Activated T-helper 17 cell treated with anti-CD3 and anti-CD28 coated beads, Interleukin-2, amount 50 U/mL, for 72 hours (primary cell): ENCODE data around the gene YES1. TPM values are rescaled to one million over a fixed set of nuclear protein-coding genes. Genes with fewer than 3 reads are reported as not detected.
"Not testable (repeated sequence)": the region's sequence is repeated elsewhere in the genome, so short reads cannot be mapped to it uniquely, and the experiment has no call there.

ENCODE experiments used
- ATAC-seq: fragments of 150-1000 bp; cut with Tn5 transposase; replicated peaks from 2 replicates; pipeline ENCODE4 v1.10.0; 2021; ENCODE audit warnings: mild to moderate bottlenecking, moderate library complexity
- H3K27ac Mint-ChIP-seq: one replicate; pipeline ENCODE4 v1.8.0; 2022; ENCODE audit warnings: mixed read lengths
- H3K27me3 Mint-ChIP-seq: one replicate; pipeline ENCODE4 v1.8.0; 2022; ENCODE audit warnings: mixed read lengths
- H3K36me3 Mint-ChIP-seq: one replicate; pipeline ENCODE4 v1.8.0; 2022; ENCODE audit warnings: low read depth, mild to moderate bottlenecking, mixed read lengths
- H3K4me1 Mint-ChIP-seq: one replicate; pipeline ENCODE4 v1.8.0; 2022; ENCODE audit warnings: mixed read lengths
- H3K4me3 Mint-ChIP-seq: one replicate; pipeline ENCODE4 v1.8.0; 2022; ENCODE audit warnings: mild to moderate bottlenecking, mixed read lengths
- H3K9me3 Mint-ChIP-seq: one replicate; pipeline ENCODE4 v1.8.0; 2022; ENCODE audit warnings: mixed read lengths
- total RNA-seq, 2 donors: library from RNA; stranded (reverse); gene quantifications; one replicate each; pipeline ENCODE4 v1.2.3, GENCODE V29; 2022

YES1 gene
- total RNA-seq, 2 donors from 2014 or later, result 12.1 to 22.0 TPM

- no peaks in the 10 kb centered on the region for H3K9me3 Mint-ChIP-seq
- H3K4me1 Mint-ChIP-seq, result no peaks in the 10 kb centered on the region
- H3K36me3 Mint-ChIP-seq, result peaks cover 86% of the 10 kb centered on the region
- no peak for ATAC-seq
- no peak overlapping the region for H3K27ac Mint-ChIP-seq
- H3K27me3 Mint-ChIP-seq, result no peaks in the 10 kb centered on the region
- H3K4me3 Mint-ChIP-seq, result no peak overlapping the region
These were observed 67.0 kb downstream of the YES1 start for GRCh38 chr18:744832-745597.

DNA sequence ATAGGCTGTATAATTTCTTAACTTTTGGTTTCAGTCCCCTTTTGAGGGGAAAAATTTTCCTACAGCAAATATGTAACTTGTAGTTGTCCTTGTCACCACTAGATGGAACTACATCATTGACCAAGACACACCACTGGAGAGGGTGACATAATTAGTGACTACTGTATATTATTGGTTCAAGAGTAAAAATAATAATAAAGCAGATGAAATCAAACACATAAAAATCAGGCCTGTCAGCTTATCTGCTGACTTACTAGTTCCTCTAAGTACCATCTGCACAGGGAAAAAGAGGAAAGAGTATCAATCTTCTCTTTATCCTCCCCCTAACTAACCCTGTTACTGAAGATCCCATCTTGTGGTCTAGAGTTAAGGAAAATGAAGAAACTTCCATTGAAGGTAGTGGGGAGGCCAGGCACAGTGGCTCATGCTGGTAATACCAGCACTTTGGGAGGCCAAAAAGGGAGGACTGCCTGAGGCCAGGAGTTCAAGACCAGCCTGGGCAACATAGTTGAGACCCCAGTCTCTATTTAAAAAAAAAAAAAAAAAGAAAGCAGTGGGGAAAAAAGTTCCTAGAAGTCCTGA, 70.0 kb downstream of the YES1 start:
- Mint-ChIP-seq H3K27me3 (no peaks in the 10 kb centered on the region), H3K27ac (no peak overlapping the region), H3K4me3 (no peak overlapping the region), H3K9me3 (no peaks in the 10 kb centered on the region), H3K4me1 (no peaks in the 10 kb centered on the region), H3K36me3 (peaks cover 86% of the 10 kb centered on the region)
- ATAC-seq, result peak; percentile 52

DNA sequence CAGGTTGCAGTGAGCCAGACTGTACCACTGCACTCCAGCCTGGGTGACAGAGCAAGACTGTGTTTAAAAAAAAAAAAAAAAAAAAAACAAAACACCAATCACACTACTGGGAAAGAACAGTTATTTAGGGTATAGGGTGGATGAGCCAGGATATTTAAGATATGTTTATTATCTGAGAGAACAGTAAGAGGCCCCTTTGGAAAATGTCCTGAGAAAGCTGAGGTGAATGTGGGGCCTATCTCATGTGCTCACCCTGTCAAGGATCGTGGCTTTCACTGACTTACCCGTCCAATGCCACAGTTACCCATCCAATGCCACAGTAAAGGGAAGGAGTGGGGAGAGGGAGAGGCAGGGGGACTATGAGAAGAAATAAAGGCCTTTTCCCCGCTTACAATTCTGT, 79.7 kb downstream of the YES1 start:
- no peak for ATAC-seq
- H3K27ac Mint-ChIP-seq, result no peak overlapping the region
- no peaks in the 10 kb centered on the region for H3K9me3 Mint-ChIP-seq
- H3K4me1 Mint-ChIP-seq, result peaks cover 7% of the 10 kb centered on the region
- H3K36me3 Mint-ChIP-seq, result peaks cover 90% of the 10 kb centered on the region
- H3K27me3 Mint-ChIP-seq, result no peaks in the 10 kb centered on the region
- H3K4me3 Mint-ChIP-seq, result no peak overlapping the region

- H3K4me1 Mint-ChIP-seq, result peaks cover 7% of the 10 kb centered on the region
- H3K27me3 Mint-ChIP-seq, result no peaks in the 10 kb centered on the region
- H3K27ac Mint-ChIP-seq, result peak overlapping the region; percentile 2
- peaks cover 89% of the 10 kb centered on the region for H3K36me3 Mint-ChIP-seq
- H3K9me3 Mint-ChIP-seq, result no peaks in the 10 kb centered on the region
- ATAC-seq, result no peak
- H3K4me3 Mint-ChIP-seq, result no peak overlapping the region
These were observed 80.9 kb downstream of the YES1 start for GRCh38 chr18:731185-731584.

GRCh38 chr18:730692-731091, 81.3 kb downstream of the YES1 start:
- Mint-ChIP-seq H3K4me1 (peaks cover 7% of the 10 kb centered on the region), H3K27ac (no peak overlapping the region), H3K4me3 (no peak overlapping the region), H3K27me3 (no peaks in the 10 kb centered on the region), H3K36me3 (peaks cover 85% of the 10 kb centered on the region), H3K9me3 (no peaks in the 10 kb centered on the region)
- ATAC-seq, result no peak

DNA sequence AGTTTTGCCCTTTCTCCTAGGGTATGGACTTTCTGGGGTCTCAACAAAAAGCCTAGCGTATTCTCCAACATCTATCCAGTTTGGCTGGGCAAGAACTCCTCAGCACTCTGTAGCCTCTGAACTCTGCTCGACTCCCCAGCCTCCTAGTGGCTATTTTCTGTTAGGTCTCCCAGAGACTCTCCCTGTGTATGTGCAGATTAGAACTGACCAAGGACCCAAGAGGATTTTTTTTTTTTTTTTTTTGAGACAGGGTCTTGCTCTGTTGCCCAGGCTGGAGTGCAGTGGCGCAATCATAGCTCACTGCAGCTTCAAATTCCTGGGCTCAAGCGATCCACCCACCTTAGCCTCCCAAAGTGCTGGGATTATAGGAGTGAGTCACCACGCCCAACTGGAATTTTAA, 81.9 kb downstream of the YES1 start:
- not testable (repeated sequence) for H3K4me3 Mint-ChIP-seq, H3K9me3 Mint-ChIP-seq, H3K27ac Mint-ChIP-seq, H3K4me1 Mint-ChIP-seq, H3K27me3 Mint-ChIP-seq, ATAC-seq
- peaks cover 85% of the 10 kb centered on the region for H3K36me3 Mint-ChIP-seq

DNA sequence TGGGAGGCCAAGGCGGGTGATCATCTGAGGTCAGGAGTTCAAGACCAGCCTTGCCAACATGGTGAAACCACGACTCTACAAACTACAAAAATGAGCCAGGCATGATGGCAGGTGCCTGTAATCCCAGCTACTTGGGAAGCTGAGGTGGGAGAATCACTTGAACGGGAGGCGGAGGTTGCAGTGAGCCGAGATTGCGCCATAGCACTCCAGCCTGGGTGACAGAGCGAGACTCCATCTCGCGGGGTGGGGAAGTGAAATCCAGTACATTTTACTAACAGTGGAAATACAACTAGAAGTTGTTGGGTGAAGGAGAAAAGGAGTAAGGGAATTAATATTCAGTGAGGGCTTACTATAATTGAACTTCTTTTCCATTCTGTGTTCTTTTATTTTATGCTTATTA, 86.4 kb downstream of the YES1 start:
- H3K4me3 Mint-ChIP-seq, result no peak overlapping the region
- no peak for ATAC-seq
- no peaks in the 10 kb centered on the region for H3K4me1 Mint-ChIP-seq
- H3K36me3 Mint-ChIP-seq, result peaks cover 78% of the 10 kb centered on the region
- H3K9me3 Mint-ChIP-seq, result no peaks in the 10 kb centered on the region
- H3K27me3 Mint-ChIP-seq, result no peaks in the 10 kb centered on the region
- no peak overlapping the region for H3K27ac Mint-ChIP-seq

GRCh38 chr18:723541-724080, 88.4 kb downstream of the YES1 start:
- Mint-ChIP-seq H3K36me3 (peaks cover 61% of the 10 kb centered on the region), H3K9me3 (no peaks in the 10 kb centered on the region), H3K4me3 (no peak overlapping the region), H3K27ac (no peak overlapping the region), H3K4me1 (no peaks in the 10 kb centered on the region), H3K27me3 (no peaks in the 10 kb centered on the region)
- ATAC-seq, result no peak

DNA sequence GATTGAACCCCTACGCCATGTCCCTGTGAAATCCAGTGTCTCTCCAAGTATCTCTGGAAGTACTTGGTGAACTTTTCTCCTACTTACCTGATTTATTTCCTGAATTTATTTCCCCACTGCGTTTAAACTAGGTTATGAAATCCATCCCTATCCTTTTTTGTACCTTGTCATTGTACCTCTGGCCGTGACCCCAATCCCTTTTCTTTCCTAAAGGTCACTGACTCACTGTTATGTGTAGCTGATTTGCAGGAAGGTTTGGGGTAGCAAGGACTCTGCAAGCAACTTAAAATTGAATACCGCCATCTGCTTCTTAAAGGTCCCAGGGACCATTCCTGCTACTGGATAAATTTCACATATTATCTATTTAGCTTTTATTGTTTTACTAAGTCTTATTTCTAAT, 95.0 kb downstream of the YES1 start:
- no peaks in the 10 kb centered on the region for H3K27me3 Mint-ChIP-seq
- peak overlapping the region; percentile 67 for H3K27ac Mint-ChIP-seq
- peaks cover 4% of the 10 kb centered on the region for H3K36me3 Mint-ChIP-seq
- ATAC-seq, result no peak
- H3K4me1 Mint-ChIP-seq, result peaks cover 14% of the 10 kb centered on the region
- H3K9me3 Mint-ChIP-seq, result no peaks in the 10 kb centered on the region
- peak overlapping the region; percentile 44 for H3K4me3 Mint-ChIP-seq

DNA sequence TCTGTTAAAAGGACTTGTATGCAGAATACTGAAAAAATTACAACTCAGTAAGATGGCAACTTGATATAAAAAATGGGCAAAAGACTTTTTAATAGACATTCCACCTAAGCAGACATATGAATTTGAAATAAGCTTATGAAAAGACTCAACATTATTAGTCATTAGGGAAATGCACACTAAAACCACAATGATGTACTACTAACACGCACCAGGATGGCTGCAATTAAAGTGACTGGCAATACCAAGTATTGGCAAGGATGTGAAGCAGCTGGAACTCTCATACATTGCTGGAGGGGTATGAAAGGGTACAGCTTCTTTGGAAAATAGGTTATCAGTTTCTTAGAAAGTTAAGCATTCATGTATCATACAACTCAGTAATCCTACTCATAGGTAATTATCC, 96.4 kb downstream of the YES1 start:
- peak overlapping the region; percentile 44 for H3K4me3 Mint-ChIP-seq
- ATAC-seq, result peak; percentile 51
- no peaks in the 10 kb centered on the region for H3K9me3 Mint-ChIP-seq
- peak overlapping the region; percentile 67 for H3K27ac Mint-ChIP-seq
- no peaks in the 10 kb centered on the region for H3K27me3 Mint-ChIP-seq
- H3K36me3 Mint-ChIP-seq, result peaks cover 15% of the 10 kb centered on the region
- peaks cover 19% of the 10 kb centered on the region for H3K4me1 Mint-ChIP-seq

- ATAC-seq, result no peak
- H3K9me3 Mint-ChIP-seq, result no peaks in the 10 kb centered on the region
- peak overlapping the region; percentile 98 for H3K4me3 Mint-ChIP-seq
- H3K27ac Mint-ChIP-seq, result peak overlapping the region; percentile 48
- H3K36me3 Mint-ChIP-seq, result peaks cover 34% of the 10 kb centered on the region
- H3K4me1 Mint-ChIP-seq, result peaks cover 31% of the 10 kb centered on the region
- no peaks in the 10 kb centered on the region for H3K27me3 Mint-ChIP-seq
These were observed 98.9 kb downstream of the YES1 start for GRCh38 chr18:713135-713490.

GRCh38 chr18:712401-713134, 99.5 kb downstream of the YES1 start, which contains the start of gene ENOSF1:
TSS of gene ENOSF1 (minus strand) at chr18:712630. CDS start at chr18:712587, 43 bp downstream.
- peak; percentile 86 for ATAC-seq
- H3K27ac Mint-ChIP-seq, result peak within 1 kb of the TSS; percentile 95
- H3K4me3 Mint-ChIP-seq, result peak within 1 kb of the TSS; percentile 98
- H3K9me3 Mint-ChIP-seq, result no peaks in the 10 kb centered on the region
- H3K36me3 Mint-ChIP-seq, result peaks cover 38% of the 10 kb centered on the region
- no peaks in the 10 kb centered on the region for H3K27me3 Mint-ChIP-seq
- peaks cover 33% of the 10 kb centered on the region for H3K4me1 Mint-ChIP-seq

DNA sequence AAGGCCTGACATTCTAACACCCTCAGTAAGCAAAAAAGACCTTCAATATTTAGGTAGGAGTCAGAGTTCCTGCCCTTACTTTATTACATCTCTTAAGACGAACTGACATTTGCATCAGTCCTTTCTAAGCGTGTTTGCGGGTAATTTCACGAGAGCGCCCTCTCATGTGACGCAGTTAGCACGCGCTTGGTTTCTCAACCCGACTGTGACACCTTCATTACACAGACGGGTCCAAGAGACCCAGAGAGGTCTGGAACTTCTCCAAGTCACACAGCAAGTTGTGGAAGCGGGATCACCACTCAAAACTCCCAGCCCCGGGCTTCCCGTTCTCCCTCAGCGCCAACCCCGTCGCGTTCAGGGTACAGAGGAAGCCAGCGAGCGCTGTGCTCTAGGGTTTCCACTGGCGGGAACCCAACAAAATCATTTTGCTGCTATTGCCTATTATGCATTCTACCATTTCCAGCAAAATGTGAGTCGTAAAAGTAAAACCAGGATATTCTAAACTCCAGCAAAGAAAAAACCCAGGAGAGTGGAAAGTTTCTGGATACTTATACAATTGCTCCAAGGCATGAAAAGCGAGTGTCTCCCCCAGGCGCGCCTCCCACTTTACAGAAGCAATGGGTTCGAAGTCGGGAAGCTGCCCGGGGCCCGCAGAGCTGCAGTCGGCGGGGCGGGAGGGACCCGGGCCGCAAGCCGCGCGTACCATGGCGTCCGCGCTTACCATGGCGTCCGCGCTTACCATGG, 100.2 kb downstream of the YES1 start:
- Mint-ChIP-seq H3K27ac (peak overlapping the region; percentile 95), H3K4me1 (peaks cover 29% of the 10 kb centered on the region), H3K27me3 (no peaks in the 10 kb centered on the region), H3K9me3 (no peaks in the 10 kb centered on the region), H3K4me3 (peak overlapping the region; percentile 98), H3K36me3 (peaks cover 42% of the 10 kb centered on the region)
- ATAC-seq, result peak; percentile 54

DNA sequence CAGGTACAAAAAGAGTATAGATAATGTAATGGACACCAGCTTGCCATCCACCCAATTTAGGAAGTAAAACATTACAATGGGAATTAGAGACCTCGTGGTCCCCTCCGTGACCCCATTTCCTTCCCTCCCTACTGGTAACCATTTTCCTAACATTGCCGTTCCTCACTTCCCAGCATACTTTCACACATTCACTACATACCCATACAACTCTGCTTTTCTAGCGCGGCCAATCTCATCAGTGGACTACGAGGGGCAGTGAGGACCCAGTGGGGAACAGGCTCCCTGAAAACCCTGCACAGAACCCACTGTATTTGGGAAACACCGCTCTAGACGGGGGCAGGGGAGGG, 100.8 kb downstream of the YES1 start:
- ATAC-seq, result no peak
- Mint-ChIP-seq H3K36me3 (peaks cover 46% of the 10 kb centered on the region), H3K9me3 (no peaks in the 10 kb centered on the region), H3K27ac (peak overlapping the region; percentile 95), H3K27me3 (no peaks in the 10 kb centered on the region), H3K4me3 (peak overlapping the region; percentile 98), H3K4me1 (peaks cover 25% of the 10 kb centered on the region)
